A549 (cell line): ENCODE results near the gene MAP3K7.

Experiments
- CTCF ChIP-seq: fragments of >200 bp; sonication (Bioruptor Twin); formaldehyde crosslinking; IDR thresholded peaks from 3 replicates; pipeline ENCODE4 v1.5.1; 2016
- FOSL2 ChIP-seq, 2 experiments: fragments of 450-650 bp in 1 of 2; fragments of >200 bp in 1 of 2; sonication (Bioruptor Twin) in 1 of 2; formaldehyde crosslinking; IDR thresholded peaks; 2 replicates each; pipeline versions ENCODE4 v1.5.0 to v1.6.1; 2016 to 2020; ENCODE audit warnings: mild to moderate bottlenecking in 1 of 2, moderate library complexity in 1 of 2
- MYC ChIP-seq: IDR thresholded peaks from 2 replicates; pipeline ENCODE4 v1.6.1; 2012; ENCODE audit warnings: mild to moderate bottlenecking, inconsistent platforms, low read length, improper control_type of control experiment, borderline replicate concordance
- PBX3 ChIP-seq: IDR thresholded peaks from 2 replicates; pipeline ENCODE4 v1.6.1; 2012
- POLR2A ChIP-seq: IDR thresholded peaks from 2 replicates; pipeline ENCODE4 v1.6.1; 2012; ENCODE audit warnings: mild to moderate bottlenecking, low read length
- RAD21 ChIP-seq, 2 experiments: fragments of >200 bp in 1 of 2; sonication (Bioruptor Twin) in 1 of 2; formaldehyde crosslinking in 1 of 2; IDR thresholded peaks in 1 of 2; conservative IDR thresholded peaks in 1 of 2; 2 replicates in 1 of 2; 3 replicates in 1 of 2; pipeline ENCODE4 v1.6.1; 2012 to 2018; ENCODE audit warnings: inconsistent platforms in 1 of 2
- USF2 ChIP-seq: fragments of 450-650 bp; IDR thresholded peaks from 2 replicates; pipeline ENCODE4 v1.6.1; 2014; ENCODE audit warnings: antibody characterized with exemption

GRCh38 chr6:90523779-90524310 is 63.0 kb downstream of the MAP3K7 start:
- TF ChIP-seq CTCF: no peak
- TF ChIP-seq PBX3: no peak
- TF ChIP-seq POLR2A: no peak
- TF ChIP-seq RAD21 (conservative IDR thresholded peaks at IDR 0.05 in 1 of 2, IDR thresholded peaks at IDR 0.05 in 1 of 2): no peak
- TF ChIP-seq FOSL2 (IDR thresholded peaks at IDR 0.05): no peak
- no peak for TF ChIP-seq FOSL2 (CRISPR knock-in tag; IDR thresholded peaks at IDR 0.05)
- TF ChIP-seq MYC: no peak
- TF ChIP-seq USF2: no peak
